GM21390 (cell line): ENCODE results near the gene RAI14.

Experiments
- ATAC-seq: cut with Tn5 transposase; IDR thresholded peaks from one replicate; pipeline ENCODE4 v1.9.1; 2021; ENCODE audit not compliant: unreplicated experiment

Gene RAI14

DNA sequence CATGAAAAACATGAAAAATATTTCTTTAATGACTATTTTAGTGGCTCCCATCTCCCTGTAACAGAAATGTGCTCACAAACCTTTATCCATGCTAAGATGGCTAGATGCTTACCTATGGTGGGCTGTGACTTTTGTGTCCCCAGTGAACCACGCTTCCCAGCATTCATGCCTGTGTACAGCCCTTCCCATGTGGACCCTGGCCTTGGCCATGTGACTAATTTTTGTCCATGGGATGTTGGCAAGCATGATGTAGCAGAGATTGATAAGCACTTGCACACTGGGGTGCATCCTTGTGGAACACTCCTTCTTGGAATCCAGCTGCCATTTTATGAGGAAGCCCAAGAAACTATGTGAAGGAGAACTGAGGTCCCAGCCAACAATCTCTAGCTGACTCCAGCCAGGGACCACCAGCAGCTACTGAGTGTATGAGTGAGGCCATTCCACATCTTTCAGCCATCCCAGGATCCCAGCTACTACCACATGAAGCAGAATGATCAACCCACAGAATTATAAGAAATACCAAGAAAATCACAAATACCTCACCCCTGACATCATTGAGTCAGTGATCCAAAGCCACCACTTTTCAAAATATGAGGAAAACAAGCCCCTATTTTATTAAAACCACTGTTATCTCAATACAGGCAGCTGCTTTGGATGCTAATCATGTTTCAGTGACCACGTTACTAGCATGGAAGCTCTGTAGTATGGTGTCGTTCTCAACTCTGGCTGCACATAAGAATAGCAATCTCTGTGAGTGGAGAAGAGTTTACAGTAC, 16.1 kb upstream of the RAI14 start:
- no peak for ATAC-seq

GRCh38 chr5:34648039-34648839, 7.9 kb upstream of the RAI14 start:
- no peak for ATAC-seq

GRCh38 chr5:34648840-34649158, 7.3 kb upstream of the RAI14 start:
- no peak for ATAC-seq

DNA sequence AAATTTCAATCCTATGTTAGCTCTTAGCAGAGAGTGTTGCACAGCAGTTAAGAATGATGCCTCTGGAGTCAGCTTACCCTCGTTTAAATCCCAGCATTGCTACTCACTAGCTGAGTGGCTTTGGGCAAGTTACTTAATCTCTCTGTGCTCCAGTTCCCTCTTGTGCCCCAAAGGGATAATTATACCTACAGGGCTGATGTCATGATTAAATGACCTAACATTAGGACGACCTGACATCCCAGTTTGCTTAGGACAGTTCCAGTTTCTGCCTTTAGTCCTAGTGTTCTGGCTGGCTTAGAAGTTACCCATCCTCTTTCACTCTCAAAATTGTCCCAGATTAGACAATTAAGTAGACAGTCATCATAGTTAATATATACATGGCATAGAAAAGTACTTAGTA, 4.3 kb upstream of the RAI14 start:
- ATAC-seq: no peak

DNA sequence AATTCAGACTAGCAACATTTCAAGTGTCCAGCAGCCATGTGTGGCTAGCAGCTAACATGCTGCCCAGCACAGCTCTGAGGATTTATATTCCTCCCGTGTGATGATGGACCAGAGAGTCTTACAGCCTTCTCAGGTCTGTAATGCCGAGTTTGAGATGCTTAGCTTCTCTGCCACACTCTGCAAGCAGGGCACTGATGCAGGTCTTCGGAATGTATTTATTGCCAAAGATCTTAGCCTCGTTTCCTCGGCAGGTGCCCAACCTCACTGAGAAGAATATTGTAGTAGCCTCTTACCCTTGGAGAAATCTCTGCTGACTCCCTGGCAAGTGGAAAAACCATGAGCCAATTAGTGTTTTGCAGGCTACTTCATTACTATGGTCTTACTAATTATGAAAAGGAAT, 3.7 kb upstream of the RAI14 start:
- no peak for ATAC-seq

DNA sequence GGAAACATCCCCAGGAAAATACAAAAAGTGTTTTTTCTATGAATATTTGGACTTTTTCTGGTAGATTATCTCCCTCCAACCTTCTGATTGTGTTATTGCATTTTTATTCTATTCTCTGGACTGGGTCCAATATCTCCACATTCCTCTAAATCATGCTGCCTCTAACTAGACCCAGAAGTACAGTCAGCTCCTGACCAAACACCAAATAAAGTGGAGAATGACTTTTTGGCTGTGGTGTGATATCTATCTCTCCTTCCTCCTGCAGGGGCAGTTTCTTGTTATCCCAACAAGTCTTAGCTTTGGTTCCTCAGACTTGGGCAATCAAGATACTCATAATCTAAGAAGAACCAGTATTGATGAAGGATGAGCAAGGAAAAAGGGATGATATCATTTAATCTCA, 3.2 kb upstream of the RAI14 start:
- ATAC-seq: no peak

GRCh38 chr5:34653708-34654107, 2.4 kb upstream of the RAI14 start:
- no peak for ATAC-seq

GRCh38 chr5:34655354-34655991, 655 bp upstream of the RAI14 start:
- no peak for ATAC-seq

- no peak for ATAC-seq
Measured at GRCh38 chr5:34656700-34657273, 659 bp downstream of the RAI14 start.

DNA sequence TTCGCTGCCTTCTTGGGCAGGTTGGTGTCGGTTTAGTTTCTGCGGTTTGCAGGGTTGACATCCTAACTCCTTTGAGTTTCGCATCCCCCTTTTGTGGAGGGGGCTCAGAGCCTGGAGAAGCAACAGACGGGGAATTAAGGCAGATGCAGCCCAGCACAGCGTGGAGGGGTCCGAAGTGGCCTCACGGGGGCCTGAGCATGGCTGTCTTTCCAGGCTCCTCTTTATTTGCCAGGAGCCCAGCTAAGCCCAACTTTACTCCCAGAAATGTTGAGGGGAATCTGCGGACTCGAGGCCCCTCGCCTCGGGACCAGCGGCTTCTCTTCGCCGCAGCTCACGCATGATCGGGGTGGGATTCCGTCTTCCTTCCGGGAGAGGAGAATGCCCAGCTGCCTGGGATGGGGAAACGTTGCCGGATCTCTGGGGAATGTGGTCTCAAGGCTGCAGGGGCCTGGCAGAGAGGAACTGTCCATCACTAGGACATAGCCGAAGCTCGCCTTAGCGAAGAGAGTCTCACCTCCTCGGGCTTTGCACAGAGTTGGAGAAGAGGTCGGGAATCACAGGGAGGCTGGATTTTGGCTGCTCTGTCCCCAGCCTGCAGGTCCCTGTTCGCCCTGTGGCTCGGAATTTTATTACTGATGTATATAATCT, 1.3 kb downstream of the RAI14 start:
- no peak for ATAC-seq

DNA sequence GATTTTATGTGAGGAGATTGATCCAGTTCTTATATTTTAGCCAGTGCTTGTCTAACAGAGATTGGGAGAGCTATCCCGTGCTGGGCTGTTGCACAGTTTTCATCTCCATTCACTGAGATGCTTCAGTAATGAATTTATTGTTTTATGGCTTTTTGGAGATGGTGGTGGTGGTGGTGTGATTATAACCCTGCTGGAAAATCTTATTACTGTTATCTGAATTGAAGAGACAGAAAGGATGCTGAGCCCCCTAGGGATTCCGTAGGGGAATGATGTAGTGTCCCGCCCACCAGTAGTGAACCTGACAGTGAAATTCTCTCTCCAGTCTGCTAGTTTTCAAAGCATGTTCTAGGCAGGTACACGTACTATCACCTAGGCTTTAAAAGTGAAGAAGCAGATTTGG, 1.9 kb downstream of the RAI14 start:
- no peak for ATAC-seq

GRCh38 chr5:34659168-34659567, 3.0 kb downstream of the RAI14 start:
- ATAC-seq: no peak

GRCh38 chr5:34660444-34660843, 4.3 kb downstream of the RAI14 start:
- ATAC-seq: no peak

GRCh38 chr5:34663771-34664496, 7.8 kb downstream of the RAI14 start:
- no peak for ATAC-seq

- no peak for ATAC-seq
Measured at GRCh38 chr5:34666392-34667080, 10.4 kb downstream of the RAI14 start.

DNA sequence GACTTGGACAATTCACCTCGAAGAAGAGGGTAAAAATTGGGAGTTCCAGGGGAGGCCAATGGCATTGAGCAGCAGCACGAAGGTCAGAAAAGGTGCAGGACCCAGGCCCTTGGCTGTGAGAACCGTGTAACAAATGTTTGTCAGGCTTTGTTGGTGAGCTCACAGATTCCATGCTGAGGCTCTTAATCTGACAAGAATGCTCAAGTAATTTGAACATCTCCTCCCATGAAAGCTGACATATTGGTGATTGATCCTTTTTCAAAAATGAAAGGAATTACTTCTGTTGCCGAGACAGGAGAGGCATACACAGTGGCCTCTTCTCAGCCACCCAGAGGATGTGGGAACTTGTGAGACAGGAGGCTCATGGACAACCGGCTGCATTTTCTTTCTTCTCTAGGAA, 11.6 kb downstream of the RAI14 start:
- ATAC-seq: no peak

- ATAC-seq: no peak
Measured at GRCh38 chr5:34669931-34670516, 13.9 kb downstream of the RAI14 start.

DNA sequence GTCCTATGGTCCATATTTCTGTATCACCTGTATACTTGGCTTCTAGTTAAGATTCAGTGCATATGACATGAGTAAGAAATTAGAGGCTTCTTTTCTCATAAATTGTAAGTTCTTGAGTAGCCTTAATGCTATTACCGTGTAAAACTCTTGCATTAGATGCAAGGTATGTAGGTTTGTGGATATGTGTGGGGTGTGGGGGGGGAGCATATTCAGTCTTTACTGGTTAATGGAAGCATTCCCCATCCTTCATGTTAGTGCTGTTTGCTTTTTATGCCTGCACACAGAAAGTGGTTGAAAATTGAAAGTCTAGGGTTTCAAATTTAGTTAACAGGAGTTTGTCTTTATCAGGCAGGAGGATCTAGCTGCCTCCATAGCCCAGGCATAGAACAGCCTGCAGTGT, 16.1 kb downstream of the RAI14 start:
- no peak for ATAC-seq

DNA sequence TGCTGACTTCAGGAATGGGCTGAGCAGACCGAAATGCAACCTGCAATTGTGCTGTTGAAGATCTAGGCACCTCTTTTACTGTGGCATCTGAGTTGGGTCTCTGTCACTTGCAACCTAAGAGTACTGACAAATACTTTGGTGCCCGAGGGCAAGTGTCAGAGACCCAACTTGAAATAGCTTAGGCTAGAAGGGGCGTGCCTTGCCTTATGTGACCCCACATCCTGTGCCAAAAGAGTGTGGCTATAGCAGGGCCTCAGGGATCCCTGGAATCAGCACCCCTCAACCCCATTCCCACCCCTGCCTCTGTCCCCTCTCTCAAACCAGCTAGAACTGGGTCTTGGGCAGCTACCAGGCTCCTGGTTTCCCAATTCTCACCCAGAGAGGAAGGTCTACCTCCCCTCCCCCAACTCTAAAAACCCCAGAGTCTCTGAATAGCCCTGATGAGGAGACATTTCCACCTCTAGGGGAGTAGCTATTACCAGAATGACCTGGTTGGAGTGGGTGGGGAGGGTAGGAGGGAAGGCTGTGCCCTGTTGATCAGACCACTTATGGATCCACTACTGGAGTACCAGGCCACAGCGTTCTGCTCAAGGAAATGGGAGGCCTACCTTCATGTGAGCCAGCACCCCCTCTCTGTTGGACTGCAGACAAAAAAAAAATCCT, 17.5 kb downstream of the RAI14 start:
- no peak for ATAC-seq
